ENCODE measurements around the gene ITGAV.
A peak's percentile ranks its signal among the peaks of the same experiment; 100 is the strongest.

The ITGAV gene

DNA sequence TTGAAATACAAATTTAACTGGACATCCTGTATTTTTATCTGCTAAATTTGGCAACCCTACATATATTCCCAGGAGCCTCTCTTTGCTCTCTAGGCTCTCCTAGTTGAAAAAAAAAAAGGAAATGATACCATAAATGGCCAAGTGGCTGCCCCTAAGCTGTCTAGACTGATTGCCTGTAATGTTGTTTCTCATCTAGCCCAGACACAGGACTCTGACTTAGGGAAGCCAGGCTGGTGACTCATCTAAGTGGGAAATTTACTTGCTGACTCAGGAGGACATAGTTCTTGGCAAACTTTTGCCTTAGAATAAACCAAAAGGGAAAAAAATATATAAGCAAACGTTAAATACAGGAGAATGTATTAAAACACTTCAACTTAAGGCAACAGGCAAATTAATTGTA, 14.6 kb upstream of the ITGAV start:
- peak; percentile 92 for DNase-seq (ENCODE audit: low read depth)

DNA sequence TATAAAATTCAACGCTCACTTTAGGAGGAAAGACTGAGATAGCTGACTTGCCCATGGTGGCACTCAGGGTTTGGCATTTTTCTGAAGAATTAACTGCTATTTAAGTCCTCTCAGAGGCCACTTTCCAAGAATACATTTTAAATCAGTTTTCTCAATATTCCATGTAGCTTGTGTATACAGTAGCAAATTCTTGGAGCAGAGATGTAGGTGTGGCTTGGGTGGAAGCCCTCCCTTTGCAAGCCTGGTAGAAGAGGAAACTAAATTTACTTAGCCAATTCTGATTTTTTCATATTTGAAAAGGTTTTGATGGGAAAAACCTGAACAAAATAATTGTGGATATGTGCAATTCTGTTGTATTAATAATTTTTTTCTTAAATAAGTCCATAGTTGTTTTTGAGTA, 14.0 kb upstream of the ITGAV start:
- DNase-seq (ENCODE audit: low read depth), result no peak

DNA sequence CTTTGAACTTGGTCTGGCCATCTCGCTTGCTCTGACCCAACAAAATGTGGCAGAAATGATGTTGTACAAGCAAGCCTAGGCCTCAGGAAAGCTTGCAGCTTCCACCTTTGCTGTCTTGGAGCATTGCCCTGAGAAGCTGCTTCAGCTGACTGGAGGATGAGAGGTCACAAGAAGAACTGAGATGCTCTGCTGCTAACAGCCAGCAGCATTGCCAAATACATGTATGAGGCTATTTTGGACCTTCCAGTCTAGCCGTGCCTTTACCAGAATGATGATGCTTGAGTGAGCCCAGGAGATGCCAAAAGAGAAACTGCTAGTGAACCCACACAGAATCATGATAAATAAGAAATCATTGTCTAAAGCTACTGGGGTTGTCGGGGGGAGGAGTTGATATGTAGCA, 13.2 kb upstream of the ITGAV start:
- no peak for DNase-seq (ENCODE audit: low read depth)

DNA sequence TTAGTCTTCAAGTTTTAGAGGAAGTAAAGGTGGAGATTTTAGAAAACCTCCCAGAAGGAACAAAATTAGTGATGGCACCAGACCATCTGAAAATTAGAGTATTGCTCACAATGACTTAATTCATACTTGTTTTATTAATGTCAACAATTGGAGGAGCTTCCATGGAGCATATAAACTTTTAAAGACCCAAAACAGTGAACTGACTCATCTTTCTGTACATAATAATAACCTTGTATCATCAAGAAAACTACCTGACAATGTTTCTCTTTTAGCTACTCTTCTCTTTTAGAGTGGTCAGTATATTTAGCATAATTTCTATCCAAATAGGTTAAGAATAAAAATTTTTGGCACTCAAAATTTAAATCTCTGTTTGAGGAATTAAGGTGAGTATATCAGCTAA, 7.2 kb upstream of the ITGAV start:
- DNase-seq (ENCODE audit: low read depth), result no peak

DNA sequence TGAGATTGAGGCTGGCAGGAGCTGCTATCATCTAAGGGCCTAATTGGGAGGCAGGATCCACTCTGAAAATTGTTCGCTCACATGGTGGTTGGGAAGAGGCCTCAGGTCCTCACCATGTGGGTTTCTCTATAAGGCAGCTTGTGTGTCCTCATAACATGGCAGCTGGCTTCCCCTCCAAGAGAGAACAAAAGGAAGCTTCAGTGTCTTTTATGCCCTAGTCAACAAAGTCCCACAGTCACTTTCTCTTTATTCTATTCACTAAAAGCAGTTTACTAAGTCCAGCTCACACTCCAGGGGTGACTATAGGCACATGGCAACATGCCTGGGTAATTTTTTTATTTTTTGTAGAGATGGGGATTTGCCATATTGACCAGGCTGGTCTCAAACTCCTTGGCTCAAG, 5.8 kb upstream of the ITGAV start:
- no peak for DNase-seq (ENCODE audit: low read depth)

DNA sequence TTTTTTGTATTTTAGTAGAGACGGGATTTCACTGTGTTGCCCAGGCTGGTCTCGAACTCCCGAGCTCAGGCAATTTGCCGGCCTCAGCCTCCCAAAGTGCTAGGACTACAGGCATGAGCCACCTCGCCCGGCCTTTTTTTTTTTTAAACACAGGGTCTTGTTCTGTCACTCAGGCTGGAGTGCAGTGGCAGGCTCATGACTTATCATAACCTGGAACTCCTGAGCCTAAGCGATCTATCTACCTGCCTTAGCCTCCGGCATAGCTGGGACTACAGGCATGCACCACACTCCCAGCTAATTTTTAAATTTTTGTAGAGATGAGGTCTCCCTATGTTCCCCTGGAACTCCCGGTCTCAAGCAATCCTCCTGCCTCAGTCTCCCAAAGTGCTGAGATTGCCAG, 1.4 kb upstream of the ITGAV start:
- DNase-seq (ENCODE audit: low read depth), result no peak

DNA sequence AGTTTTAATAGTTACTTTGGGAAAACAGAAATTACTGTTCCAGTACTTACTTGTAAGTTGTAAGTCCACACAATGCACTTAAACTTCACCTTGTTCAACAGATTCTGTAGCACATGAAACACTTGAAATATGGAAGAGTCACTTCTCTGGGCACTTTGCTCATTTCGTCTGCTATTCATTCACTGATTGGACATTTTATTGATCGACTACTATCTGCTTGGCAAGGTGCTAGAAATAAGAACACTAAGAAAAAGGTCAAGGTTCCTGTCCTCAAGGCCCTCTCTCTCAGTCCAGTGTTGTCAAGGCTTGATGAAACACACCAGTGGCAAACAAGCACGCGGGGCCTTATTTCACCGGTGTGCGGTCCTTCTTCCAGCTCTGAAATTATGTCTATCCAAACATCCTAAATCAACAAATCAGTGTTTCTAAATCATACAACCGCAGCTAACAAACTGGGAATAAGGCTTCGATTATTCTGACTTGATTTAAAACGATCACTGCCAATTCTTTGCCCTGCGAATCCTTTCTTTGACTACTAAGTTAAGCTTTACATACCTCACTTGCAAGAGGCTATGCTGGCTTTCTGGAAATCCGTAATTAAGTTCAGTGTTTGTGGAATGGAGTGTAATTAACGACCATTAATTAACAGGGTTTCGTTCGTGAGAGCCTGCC, 780 bp upstream of the ITGAV start:
- no peak for DNase-seq (ENCODE audit: low read depth)

DNA sequence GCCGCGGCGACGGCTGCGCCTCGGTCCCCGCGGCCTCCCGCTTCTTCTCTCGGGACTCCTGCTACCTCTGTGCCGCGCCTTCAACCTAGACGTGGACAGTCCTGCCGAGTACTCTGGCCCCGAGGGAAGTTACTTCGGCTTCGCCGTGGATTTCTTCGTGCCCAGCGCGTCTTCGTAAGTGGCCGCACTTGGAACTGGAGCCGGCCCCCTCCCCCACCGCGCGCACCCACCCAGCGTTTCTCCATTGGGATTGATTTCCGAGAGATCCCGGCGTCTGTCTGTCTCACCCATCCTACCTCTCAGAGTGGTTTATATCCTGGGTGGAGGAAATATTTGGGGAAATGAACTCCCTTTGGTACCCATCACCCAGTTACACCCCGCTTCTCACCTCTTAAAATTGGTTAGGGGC, 498 bp downstream of the ITGAV start:
- no peak for DNase-seq (ENCODE audit: low read depth)

DNA sequence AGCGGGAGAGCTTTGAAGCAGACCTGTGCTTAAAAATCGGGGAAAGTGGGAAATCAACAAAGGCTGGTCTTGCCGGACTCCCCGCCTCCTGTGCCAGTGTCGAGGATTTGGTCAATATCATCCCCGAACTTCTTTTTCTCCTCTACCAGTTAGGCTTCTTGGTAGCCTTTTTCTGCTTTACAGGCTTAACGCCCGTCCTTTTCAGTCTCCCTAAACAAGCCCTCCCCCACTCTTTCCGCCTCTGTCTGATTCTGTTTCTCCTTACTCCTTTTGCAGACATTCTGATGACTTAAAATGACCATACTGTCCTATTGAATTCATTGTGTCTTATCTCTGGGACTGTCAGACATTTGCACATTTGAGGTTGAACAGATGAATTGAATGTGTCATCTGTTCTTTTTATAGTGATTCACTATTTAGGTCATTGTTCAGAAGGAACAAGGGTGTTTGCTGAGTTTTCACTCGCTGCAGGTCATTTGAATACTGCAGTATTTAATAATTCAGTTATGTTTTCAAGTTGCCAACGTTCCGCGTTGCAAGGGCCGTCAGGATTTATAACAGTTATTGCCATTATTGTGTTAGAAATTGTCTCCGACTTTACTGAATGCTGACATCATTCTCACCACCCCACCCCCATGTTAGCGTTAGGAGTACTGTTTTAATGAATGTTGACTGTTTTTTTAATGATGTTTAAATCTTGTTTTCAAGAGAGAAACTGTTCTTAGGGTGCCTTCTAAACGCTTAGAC, 1.1 kb downstream of the ITGAV start:
- DNase-seq (ENCODE audit: low read depth), result no peak

DNA sequence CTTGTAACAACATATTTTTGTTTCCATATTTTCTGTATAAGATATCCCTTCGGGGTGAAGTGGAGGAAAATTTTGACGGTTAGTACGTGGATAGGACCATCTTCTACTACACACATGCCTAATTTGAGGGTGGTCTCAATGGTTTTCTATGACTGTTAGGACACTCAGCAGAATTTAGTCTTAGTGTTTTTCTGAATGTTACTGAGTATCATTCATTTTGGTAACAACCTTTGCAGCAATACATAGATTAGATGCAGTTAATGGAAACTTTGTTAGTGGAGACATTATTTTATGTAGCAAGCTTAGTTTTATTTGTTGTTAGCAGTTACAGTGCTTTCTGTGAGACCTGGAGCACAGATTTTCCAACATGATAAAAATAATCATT, 1.6 kb downstream of the ITGAV start:
- no peak for DNase-seq (ENCODE audit: low read depth)

DNA sequence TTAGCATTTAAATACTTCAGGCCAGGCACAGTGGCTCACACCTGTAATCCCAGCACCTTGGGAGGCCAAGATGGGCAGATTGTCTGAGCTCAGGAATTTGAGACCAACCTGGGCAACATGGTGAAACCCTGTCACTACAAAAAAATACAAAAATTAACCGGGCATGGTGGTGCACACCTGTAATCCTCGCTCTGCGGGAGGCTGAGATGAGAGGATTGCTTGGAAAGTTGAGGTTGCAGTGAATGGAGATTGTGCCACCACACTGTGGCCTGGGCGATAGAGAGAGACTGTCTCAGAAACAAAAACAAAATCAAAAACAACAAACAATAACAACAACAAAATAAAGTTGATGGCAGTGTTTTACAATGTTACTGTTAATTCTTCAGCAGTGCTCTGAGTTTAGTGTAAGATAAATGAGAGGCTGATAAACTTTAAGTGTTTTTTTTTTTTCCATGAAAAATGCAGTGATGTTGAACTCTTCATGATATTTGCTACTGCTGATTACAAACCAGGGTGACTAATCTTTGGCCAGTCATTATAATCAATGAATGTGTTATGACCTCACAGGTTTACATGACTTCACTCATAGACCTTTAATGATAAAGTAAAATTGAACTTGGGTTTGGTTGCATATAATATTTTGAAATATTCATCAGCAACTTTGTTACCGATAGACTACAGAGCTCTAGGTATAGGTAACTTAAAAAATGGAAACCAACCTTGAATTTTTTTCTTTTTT, 2.5 kb downstream of the ITGAV start:
- no peak for DNase-seq (ENCODE audit: low read depth)

DNA sequence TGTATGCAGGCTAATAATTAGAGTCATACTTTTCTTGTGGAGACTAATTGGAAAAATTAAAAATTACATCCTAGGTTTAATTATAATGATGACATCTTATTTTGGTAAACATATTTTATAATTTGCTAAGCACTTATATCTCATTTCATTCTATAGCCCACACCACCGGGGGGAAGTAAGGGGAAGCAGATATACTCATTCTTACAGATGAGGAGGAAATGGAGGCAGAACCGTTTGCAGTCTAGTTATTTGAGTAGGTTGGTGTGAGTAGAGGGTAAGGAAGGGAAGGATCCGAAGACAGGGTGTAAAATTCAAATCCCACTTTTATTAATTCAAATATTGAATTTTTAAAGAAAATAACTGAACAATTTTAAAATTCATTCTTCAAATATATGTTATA, 3.7 kb downstream of the ITGAV start:
- DNase-seq (ENCODE audit: low read depth), result no peak

DNA sequence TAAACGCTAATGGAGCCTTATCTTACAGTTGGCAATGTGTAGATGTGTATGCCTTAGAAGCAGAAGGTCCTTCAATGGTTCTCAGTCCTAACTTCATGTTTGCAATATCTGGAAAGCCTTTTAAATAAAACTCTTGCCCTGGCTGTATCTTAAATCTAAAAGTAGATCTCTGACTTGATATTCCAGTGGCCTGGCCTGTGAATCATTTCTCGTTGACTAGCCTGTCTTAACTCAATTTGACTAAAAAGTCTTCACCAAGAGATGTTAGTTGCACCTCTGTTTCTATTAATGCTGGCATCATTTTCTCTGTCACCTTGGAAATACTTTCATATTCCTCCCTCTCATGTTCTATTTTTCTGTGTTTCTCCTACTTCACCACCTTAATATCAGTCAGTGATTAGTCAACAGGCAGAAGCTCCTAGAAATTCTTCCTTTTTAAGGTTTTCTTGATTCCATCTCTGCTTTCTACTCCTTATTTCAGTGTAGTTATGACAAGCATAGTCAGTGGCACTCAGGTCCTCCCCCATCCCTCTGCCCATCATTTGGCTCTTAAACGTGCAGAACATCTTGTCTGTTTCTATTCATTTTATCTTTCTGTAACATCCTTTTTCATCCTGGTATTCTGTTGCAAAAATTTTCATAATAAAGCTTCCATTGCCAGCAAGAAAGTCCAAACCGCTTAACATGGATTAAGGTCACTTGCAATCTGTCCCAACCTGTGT, 4.3 kb downstream of the ITGAV start:
- no peak for DNase-seq (ENCODE audit: low read depth)

DNA sequence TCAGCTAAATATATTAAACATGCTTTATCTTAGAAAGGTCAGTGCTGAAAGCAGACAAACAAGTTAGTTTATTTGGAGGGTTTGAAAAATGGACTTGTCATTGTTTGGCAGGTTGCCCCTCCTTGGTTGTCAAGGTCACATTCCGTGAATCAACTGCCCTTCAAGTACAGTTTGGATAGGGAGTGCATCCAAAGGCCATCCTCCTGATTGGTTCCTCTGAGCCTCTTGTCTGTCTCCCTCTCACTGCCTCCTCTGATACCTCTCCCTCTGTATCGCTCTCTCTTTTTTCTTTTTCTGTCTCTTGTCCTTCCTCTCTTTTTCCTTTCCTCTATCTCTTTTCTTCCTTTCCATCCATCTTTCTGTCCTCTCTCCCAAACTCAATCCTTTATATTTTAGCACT, 5.4 kb downstream of the ITGAV start:
- no peak for DNase-seq (ENCODE audit: low read depth)

DNA sequence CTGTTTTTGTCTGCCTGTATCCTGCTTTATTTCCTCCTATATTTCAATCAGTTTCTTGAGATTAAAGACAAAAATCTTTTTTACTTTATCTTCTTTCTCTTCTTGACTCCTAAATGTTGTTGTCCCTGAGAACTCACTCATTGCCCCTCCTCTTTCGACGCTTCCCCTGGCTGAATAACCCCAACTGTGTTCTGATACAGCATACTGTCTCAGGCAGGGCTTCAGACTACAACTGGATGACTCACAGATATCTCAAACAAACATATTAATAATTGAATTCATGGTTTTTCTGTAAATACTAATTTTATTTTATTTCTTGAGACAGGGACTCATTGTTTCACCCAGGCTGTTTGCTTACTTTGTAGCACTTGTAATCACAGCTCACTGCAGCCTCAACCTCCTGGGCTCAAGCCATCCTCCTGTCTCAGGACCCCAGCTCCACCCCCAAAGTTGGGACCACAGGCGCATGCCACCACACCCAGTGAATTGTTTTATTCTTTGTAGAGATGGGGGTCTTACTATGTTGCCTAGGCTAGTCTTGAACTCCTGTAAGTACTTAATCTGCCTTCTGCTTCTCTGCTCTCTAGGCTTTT, 9.4 kb downstream of the ITGAV start:
- DNase-seq (ENCODE audit: low read depth), result no peak

DNA sequence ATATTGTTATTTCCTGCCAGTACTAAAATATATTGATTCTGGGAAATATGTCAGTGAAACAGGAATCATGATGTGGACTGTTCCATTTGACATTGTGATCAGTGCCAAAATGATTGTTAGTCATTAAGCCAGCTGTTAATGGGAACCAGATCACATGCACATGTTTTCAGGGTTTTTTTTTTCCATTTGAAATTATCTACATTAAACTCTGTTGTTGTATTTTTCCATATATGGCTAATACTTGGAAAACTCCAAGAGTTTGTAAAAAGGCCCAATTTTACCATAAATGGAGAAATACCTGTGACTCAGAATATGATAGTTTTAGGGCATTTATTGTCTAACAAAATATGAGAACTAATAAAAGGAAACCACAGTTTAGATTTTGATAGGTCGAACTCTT, 13.4 kb downstream of the ITGAV start:
- no peak for DNase-seq (ENCODE audit: low read depth)

DNA sequence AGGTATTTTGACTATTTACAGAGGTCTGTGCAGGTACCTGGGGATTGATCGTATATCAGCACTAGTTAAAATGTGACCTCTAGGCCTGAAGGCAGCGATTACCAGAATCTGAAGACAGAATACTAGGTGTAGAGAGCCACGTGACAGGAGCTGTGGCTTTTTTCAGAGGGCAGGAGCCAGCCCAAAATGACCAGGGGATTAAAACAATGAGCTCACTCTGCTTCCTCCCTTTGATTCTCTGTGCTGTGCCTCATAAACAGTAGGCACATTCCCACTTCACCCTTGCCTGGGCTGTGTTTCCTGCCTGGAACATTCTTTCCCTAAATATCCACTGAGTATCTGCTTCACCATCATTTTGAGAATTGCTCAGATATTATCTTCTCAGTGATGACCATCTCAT, 15.2 kb downstream of the ITGAV start:
- DNase-seq (ENCODE audit: low read depth), result no peak

DNA sequence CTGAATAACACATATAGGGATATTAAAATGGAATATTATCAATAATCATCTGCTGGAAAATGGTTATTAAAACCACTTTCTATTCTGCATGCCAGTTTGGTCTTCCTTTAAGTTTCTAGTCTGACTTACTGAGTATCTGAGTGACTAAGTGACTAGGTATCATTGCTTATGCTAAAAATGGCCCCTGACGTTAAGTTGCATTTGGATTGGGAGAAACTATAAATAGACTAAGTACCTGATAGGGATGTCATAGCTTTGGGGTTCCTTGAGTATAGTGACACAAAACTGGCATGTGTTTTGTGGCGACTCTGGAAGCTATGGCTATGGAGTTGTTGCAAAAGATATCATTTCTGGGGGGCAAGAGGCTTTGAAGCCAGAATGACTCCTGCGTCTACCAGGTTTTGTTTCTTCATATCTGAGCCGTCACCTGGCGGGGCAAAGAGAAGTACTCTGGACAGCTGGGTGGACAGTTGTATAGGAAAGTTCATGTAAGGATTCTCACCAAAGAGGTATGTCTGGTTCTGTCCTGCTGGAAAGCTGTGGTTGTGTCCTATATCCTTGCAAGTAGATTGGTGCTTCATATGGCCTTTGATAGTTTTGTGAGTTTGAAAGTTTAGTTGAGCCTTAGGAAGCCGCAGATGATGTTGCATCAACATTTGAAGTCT, 17.9 kb downstream of the ITGAV start:
- no peak for DNase-seq (ENCODE audit: low read depth)

DNA sequence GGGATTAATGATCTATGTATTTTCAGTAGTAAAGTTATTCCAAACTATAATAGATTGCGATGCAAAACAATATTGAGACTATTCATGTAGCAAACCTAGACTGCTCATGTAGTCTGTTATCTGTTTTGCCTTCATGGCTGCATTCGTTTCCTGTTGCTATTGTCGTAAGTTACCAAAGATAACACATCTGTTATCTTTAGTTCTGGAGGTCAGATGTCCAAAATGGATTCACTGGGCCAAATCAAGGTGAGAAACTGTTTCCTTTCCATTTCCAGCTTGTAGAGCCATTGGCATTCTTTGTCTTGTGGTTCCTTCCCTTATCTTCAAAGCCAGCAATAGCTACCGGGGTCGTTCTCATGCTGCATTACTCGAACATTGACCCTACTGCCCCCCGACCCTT, 20.9 kb downstream of the ITGAV start:
- no peak for DNase-seq (ENCODE audit: low read depth)

DNA sequence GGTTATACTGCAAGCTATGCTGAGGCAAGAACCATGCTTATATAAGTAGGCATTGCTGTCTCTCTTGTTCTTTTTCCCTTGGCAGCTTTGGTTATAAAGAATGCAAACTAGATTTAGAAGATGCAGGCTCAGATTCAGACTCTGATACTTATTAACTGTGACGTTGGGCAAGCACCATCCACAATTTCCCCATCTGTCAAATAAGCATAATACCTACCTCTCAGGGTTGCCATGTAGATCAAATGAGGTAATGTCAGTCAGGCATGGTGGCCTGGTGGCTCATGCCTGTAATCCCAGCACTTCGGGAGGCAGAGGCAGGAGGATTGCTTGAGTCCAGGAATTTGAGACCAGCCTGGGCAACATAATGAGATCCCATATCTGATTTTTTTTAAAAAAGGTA, 21.7 kb downstream of the ITGAV start:
- no peak for DNase-seq (ENCODE audit: low read depth)

DNA sequence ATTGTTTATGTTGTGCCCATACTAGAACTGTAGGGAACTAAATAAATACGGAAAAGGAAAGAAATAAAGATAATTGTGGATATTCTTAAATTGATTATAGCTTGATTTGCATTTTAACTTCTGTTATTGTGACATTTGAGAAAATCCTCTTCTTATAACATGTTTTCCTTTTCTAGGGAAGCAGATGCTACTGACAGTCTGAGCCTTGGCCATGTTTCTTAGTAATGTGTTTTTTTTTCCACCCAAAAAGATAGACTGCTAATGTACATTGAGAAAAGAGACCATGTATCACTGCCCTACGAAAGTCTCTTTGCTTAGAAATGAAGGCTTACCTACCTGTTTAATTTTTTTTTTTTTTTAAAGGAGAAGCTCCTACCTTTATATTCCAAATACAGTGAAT, 22.2 kb downstream of the ITGAV start:
- no peak for DNase-seq (ENCODE audit: low read depth)
